ENCODE measurements around the gene PPP2R5C.

Gene PPP2R5C

DNA sequence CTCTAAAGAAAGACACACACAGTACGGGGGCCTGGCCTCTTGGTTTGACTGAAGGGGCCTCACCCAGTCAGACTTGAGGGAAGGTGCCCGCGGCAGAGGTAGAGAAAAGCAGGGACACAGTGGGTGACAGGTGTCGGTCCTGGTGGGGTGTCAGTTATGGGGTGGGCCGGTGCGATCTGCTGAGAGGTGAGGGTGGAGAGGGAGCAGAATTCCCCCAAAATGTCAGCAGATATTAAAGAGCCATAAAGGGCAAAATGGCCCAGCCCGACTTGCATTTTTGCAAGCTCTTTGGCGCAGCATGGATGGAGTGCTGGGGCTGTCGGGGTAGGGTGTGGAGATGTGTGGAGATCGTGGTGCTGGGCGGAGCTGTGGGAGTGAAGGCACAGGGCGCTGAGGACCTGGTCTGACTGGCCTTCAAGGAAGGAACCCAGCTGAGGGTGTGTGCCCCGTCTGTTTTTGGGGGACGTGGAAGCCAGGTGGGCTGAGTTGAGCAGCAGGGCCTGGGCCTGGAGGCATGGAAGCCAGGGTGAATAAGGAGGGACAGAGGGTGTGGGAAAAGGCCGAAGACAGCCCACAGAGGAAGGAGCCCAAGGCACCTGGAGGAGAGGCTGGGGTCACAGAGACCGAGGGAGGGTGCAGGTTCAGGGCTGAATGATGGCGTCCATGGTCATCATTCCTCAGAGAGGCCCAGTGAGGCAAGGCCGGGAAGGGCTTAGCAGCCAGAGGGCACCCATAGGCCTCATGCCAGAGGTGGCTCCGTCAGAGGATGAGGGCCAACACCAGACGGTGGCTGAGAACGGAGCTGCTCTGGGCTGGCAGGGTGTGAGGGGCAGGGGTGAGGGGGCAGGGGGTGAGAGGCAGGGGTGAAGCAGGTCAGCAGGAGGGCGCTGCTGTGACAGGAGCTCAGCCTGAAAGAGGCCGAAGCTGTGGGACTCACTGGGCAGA, 154.6 kb downstream of the PPP2R5C start:
- Histone ChIP-seq H3K4me3 (ENCODE audit: low read depth, low read length) (no peak overlapping the region), H3K36me3 (peaks cover 25% of the 10 kb centered on the region), H3K9me3 (ENCODE audit: severe bottlenecking) (no peaks in the 10 kb centered on the region), H3K27me3 (ENCODE audit: insufficient read depth, low read depth, severe bottlenecking) (no peaks in the 10 kb centered on the region), H3K27ac (no peak overlapping the region)
- TF ChIP-seq, protein P1, sequence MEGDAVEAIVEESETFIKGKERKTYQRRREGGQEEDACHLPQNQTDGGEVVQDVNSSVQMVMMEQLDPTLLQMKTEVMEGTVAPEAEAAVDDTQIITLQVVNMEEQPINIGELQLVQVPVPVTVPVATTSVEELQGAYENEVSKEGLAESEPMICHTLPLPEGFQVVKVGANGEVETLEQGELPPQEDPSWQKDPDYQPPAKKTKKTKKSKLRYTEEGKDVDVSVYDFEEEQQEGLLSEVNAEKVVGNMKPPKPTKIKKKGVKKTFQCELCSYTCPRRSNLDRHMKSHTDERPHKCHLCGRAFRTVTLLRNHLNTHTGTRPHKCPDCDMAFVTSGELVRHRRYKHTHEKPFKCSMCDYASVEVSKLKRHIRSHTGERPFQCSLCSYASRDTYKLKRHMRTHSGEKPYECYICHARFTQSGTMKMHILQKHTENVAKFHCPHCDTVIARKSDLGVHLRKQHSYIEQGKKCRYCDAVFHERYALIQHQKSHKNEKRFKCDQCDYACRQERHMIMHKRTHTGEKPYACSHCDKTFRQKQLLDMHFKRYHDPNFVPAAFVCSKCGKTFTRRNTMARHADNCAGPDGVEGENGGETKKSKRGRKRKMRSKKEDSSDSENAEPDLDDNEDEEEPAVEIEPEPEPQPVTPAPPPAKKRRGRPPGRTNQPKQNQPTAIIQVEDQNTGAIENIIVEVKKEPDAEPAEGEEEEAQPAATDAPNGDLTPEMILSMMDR (IDR thresholded peaks at IDR 0.05; ENCODE audit: low read depth, low read length), result no peak
- DNase-seq, result no peak

- Histone ChIP-seq H3K27ac (no peak overlapping the region), H3K27me3 (ENCODE audit: insufficient read depth, low read depth, severe bottlenecking) (no peaks in the 10 kb centered on the region), H3K4me3 (ENCODE audit: low read depth, low read length) (no peak overlapping the region), H3K36me3 (peaks cover 25% of the 10 kb centered on the region), H3K9me3 (ENCODE audit: severe bottlenecking) (no peaks in the 10 kb centered on the region)
- no peak for DNase-seq
- TF ChIP-seq, protein P1 (IDR thresholded peaks at IDR 0.05; ENCODE audit: low read depth, low read length), result no peak
Measured at GRCh38 chr14:101916816-101917412, 155.4 kb downstream of the PPP2R5C start.

- Histone ChIP-seq H3K27me3 (ENCODE audit: insufficient read depth, low read depth, severe bottlenecking) (no peaks in the 10 kb centered on the region), H3K9me3 (ENCODE audit: severe bottlenecking) (no peaks in the 10 kb centered on the region), H3K27ac (no peak overlapping the region), H3K4me3 (ENCODE audit: low read depth, low read length) (no peak overlapping the region), H3K36me3 (peaks cover 21% of the 10 kb centered on the region)
- TF ChIP-seq, protein P1 (IDR thresholded peaks at IDR 0.05; ENCODE audit: low read depth, low read length), result no peak
- no peak for DNase-seq
Measured at GRCh38 chr14:101917413-101918017, 156.0 kb downstream of the PPP2R5C start.

DNA sequence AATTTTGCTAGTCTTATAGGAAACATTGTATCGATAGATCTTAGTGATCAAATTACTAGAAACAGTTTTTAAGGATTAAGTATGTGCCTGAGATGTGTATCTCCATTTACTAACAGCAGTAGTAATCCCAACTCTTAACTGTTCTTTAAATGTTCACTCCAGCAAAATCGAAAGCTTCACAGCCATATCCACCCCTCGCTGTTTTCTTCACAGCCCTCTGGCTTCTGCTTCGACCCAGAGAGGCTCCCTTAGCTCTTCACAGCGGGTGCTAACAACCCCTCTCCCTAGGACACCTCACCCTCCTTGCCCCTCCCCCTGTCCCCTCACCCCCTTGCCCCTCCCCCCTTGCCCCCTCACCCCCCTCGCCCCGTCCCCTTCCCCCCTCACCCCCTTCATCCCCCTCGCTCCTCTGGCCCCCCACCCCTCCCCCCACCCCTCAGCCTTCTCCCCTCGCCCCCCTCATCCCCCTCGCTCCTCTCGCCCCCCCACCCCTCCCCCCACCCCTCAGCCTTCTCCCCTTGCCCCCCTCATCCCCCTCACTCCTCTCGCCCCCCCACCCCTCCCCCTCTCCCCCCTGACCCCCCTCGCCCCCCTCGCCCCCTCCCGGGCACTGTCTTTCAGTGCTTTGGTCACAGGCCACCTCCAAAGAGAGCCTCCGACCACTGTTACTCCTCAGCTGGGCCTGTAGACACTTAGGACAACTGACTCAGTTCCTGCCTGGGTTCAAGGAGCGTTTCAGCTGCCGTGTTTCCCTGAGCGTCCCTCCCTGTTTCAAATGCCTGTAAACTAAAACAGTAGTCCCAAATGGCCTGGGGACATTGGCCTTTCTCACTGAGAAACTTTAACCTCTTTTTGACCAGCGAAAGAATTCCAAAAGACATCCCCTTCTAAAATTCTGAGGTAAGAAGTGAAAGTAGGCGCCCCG, 156.8 kb downstream of the PPP2R5C start:
- no peaks in the 10 kb centered on the region for H3K9me3 ChIP-seq (ENCODE audit: severe bottlenecking)
- no peak overlapping the region for H3K4me3 ChIP-seq (ENCODE audit: low read depth, low read length)
- DNase-seq, result no peak
- no peak overlapping the region for H3K27ac ChIP-seq
- H3K36me3 ChIP-seq, result peaks cover 15% of the 10 kb centered on the region
- TF ChIP-seq, protein P1 (IDR thresholded peaks at IDR 0.05; ENCODE audit: low read depth, low read length), result no peak
- no peaks in the 10 kb centered on the region for H3K27me3 ChIP-seq (ENCODE audit: insufficient read depth, low read depth, severe bottlenecking)

DNA sequence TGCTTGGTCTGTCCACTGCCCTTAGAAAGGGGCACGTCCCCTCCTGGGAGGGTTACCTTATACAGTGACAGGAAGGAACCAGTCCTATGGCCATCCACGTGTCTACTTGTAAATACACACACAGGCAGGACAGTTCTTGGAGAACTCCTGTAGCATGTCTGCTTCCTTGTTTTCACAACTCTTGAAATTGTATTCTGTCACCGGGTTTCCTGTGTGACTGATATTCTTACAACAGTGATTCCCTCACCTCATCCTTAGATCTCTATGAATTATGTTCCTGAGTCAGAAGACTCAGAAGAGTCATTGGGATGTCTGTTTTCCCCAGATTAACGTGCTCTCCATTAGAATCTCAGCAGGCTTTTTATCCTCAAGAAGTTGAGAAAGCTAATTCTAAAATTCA, 158.8 kb downstream of the PPP2R5C start:
- TF ChIP-seq, protein P1 (IDR thresholded peaks at IDR 0.05; ENCODE audit: low read depth, low read length), result no peak
- H3K27me3 ChIP-seq (ENCODE audit: insufficient read depth, low read depth, severe bottlenecking), result no peaks in the 10 kb centered on the region
- no peaks in the 10 kb centered on the region for H3K9me3 ChIP-seq (ENCODE audit: severe bottlenecking)
- no peak overlapping the region for H3K27ac ChIP-seq
- DNase-seq, result no peak
- H3K4me3 ChIP-seq (ENCODE audit: low read depth, low read length), result no peak overlapping the region
- H3K36me3 ChIP-seq, result peaks cover 2% of the 10 kb centered on the region
